ENCODE data around the gene ZNF730. TPM values are rescaled to one million over a fixed set of nuclear protein-coding genes. Genes with fewer than 3 reads are reported as not detected.

The ZNF730 gene
- total RNA-seq, 4 donors from 2014 or later: 0.33 TPM; not detected in 3

DNA sequence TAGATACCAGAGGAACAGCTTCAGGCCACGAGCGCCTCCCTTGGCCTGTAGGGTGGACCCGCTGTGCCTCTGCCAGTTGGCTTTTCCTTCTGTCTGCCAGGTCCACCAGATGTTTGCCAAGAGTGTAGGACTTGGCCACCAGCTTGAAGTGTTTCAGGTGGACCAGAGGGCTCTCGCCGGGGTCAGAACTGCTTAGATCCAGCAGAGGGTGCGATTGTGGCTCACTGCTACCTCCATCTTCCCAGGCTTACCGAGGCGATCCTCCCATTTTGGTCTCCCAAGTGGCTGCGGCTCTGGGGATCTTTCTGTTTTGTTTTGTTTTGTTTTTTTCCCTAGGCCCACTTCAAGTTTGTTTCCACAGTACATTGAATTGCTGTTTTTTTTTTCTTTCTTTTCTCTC lies 23.0 kb upstream of the ZNF730 start:
- intact Hi-C loops (cut with DNase I): no loop called here
- WGBS: 96% methylated on average over 7 of the region's 9 CpGs

DNA sequence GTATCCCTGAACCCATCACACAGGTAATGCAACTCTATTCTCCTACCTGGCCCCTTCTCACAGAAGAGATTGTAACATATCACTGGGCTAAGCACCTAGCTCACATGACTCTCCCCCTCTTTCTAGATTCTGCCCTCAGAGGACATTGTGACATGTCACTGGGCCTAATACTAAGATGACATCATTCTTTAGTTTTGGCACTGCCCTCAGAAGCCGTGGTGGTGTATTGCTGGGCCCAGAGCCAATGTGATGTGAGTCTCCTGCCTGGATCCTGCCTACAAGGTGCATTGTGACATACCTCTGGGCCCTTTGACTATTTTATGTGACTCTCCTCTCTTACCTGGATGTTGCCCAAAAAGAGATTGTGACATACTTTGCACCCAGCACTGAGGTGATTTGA lies 21.4 kb upstream of the ZNF730 start:
- H3K27ac ChIP-seq (replicated peaks in 1 of 4): no peak overlapping the region
- no peaks in the 10 kb centered on the region for H3K4me1 ChIP-seq
- H3K4me3 ChIP-seq: no peak overlapping the region
- no peaks in the 10 kb centered on the region for H3K27me3 ChIP-seq
- intact Hi-C loops (cut with DNase I): no loop called here
- peaks cover 0 to 12% (median 0%) of the 10 kb centered on the region in 4 donors for H3K9me3 ChIP-seq
- TF ChIP-seq POLR2A (IDR thresholded peaks at IDR 0.05; ENCODE audit: low read depth) (no peak), POLR2AphosphoS5 (IDR thresholded peaks at IDR 0.05) (no peak), EP300 (IDR thresholded peaks at IDR 0.05) (no peak)
- TF ChIP-seq, protein P1, sequence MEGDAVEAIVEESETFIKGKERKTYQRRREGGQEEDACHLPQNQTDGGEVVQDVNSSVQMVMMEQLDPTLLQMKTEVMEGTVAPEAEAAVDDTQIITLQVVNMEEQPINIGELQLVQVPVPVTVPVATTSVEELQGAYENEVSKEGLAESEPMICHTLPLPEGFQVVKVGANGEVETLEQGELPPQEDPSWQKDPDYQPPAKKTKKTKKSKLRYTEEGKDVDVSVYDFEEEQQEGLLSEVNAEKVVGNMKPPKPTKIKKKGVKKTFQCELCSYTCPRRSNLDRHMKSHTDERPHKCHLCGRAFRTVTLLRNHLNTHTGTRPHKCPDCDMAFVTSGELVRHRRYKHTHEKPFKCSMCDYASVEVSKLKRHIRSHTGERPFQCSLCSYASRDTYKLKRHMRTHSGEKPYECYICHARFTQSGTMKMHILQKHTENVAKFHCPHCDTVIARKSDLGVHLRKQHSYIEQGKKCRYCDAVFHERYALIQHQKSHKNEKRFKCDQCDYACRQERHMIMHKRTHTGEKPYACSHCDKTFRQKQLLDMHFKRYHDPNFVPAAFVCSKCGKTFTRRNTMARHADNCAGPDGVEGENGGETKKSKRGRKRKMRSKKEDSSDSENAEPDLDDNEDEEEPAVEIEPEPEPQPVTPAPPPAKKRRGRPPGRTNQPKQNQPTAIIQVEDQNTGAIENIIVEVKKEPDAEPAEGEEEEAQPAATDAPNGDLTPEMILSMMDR (IDR thresholded peaks at IDR 0.05): no peak
- WGBS: 67% methylated on average over 1 of the region's 1 CpG
- no peak for DNase-seq (ENCODE audit: extremely low spot score)
- no peaks in the 10 kb centered on the region for H3K36me3 ChIP-seq

More for the DNA sequence above, 23.0 kb upstream of the ZNF730 start:
- Histone ChIP-seq H3K27ac (replicated peaks in 1 of 4) (no peak overlapping the region), H3K4me1 (no peaks in the 10 kb centered on the region), H3K27me3 (no peaks in the 10 kb centered on the region), H3K36me3 (no peaks in the 10 kb centered on the region), H3K9me3 (peaks cover 0 to 12% (median 0%) of the 10 kb centered on the region in 4 donors), H3K4me3 (no peak overlapping the region)
- no peak for DNase-seq (ENCODE audit: extremely low spot score)
- TF ChIP-seq POLR2AphosphoS5 (IDR thresholded peaks at IDR 0.05): no peak
- TF ChIP-seq, protein P1 (IDR thresholded peaks at IDR 0.05): no peak

DNA sequence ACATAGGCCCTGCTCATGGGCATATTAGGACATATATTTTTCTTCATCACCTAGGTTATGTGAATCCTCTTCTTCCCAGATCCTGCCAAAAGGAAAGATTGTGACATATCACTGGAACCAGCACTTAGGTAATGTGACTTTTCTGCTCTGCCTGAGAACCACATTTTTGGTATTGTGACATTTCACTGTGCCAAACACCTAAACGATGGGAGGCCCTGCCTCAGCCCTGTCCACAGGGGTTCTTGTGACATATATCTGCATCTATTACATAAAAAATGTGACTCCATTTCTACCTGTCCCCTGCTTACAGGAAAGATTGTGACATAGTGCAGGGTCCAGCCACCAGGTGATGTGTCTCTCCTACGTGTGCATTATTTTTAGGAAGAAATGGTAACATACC lies 18.5 kb upstream of the ZNF730 start:
- intact Hi-C loops (cut with DNase I): no loop called here

DNA sequence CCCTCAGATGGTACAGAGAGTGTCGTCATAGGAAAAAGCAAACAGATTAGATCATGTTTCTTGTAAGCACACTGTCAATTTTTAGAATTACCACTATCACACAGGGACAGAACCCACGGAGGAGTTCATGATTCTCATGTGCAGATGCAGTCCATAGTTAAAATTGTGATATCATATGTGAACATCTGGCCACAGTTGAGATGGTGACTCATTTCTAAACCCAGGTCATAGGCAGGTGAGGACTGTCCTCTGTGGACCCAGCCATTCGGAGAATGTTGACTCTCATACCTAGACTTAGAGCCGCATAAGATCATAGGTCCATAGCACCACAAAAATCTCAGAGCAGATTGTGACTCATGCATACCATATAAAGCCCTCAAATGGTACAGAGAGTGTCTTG lies 17.8 kb upstream of the ZNF730 start:
- Histone ChIP-seq H3K4me1 (no peaks in the 10 kb centered on the region), H3K4me3 (no peak overlapping the region), H3K36me3 (no peaks in the 10 kb centered on the region), H3K9me3 (peaks cover 0 to 4% (median 0%) of the 10 kb centered on the region in 4 donors), H3K27ac (replicated peaks in 1 of 4) (no peak overlapping the region), H3K27me3 (no peaks in the 10 kb centered on the region)
- intact Hi-C loops (cut with DNase I): no loop called here
- no peak for TF ChIP-seq POLR2AphosphoS5 (IDR thresholded peaks at IDR 0.05)
- TF ChIP-seq, protein P1 (IDR thresholded peaks at IDR 0.05): no peak
- TF ChIP-seq EP300 (IDR thresholded peaks at IDR 0.05): no peak
- no peak for DNase-seq (ENCODE audit: extremely low spot score)
- 99% methylated on average over 4 of the region's 4 CpGs for WGBS

More for the DNA sequence above, 18.5 kb upstream of the ZNF730 start:
- peaks cover 0 to 6% (median 0%) of the 10 kb centered on the region in 4 donors for H3K9me3 ChIP-seq
- H3K4me1 ChIP-seq: no peaks in the 10 kb centered on the region
- DNase-seq (ENCODE audit: extremely low spot score): no peak
- no peak overlapping the region for H3K27ac ChIP-seq (replicated peaks in 1 of 4)
- no peaks in the 10 kb centered on the region for H3K36me3 ChIP-seq
- H3K4me3 ChIP-seq: no peak overlapping the region
- no peaks in the 10 kb centered on the region for H3K27me3 ChIP-seq
- WGBS: 96% methylated on average over 2 of the region's 2 CpGs
- TF ChIP-seq, protein P1 (IDR thresholded peaks at IDR 0.05): no peak
- TF ChIP-seq POLR2AphosphoS5 (IDR thresholded peaks at IDR 0.05): no peak
- no peak for TF ChIP-seq POLR2A (IDR thresholded peaks at IDR 0.05; ENCODE audit: low read depth)
- TF ChIP-seq EP300 (IDR thresholded peaks at IDR 0.05): no peak

DNA sequence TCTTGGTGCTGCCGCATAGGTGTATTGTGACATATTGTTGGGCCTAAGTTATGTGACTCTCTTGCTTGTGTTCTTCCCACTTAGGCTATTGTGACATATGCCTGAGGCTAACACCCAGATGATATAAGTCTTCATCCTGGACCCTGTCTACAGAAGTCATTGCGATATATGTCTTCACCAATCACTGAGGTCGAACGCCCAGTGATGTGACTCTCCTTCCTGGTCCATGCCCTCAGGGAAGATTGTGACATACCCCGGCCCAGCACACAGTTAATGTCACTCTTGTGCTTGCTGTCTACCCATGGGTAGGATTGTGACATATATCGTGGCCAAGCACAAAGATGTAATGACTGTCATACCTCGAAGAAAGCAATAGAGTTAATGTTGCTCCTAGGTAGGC lies 16.9 kb upstream of the ZNF730 start:
- no peaks in the 10 kb centered on the region for H3K4me1 ChIP-seq
- no peak overlapping the region for H3K27ac ChIP-seq (replicated peaks in 1 of 4)
- DNase-seq (ENCODE audit: extremely low spot score): no peak
- no peak overlapping the region for H3K4me3 ChIP-seq
- H3K36me3 ChIP-seq: no peaks in the 10 kb centered on the region
- no peaks in the 10 kb centered on the region for H3K27me3 ChIP-seq
- 94% methylated on average over 7 of the region's 7 CpGs for WGBS
- intact Hi-C loops (cut with DNase I): no loop called here
- no peak for TF ChIP-seq POLR2AphosphoS5 (IDR thresholded peaks at IDR 0.05)
- TF ChIP-seq, protein P1 (IDR thresholded peaks at IDR 0.05): no peak
- TF ChIP-seq EP300 (IDR thresholded peaks at IDR 0.05): no peak
- TF ChIP-seq POLR2A (IDR thresholded peaks at IDR 0.05; ENCODE audit: low read depth): no peak
- no peaks in the 10 kb centered on the region for H3K9me3 ChIP-seq

Measured in esophagus muscularis mucosa (tissue), 4 donors.